A549 treated with AZD2906 at 1 μM for 4 hours (cell line): ENCODE results near the gene PRKG2. TPM values are rescaled to one million over a fixed set of nuclear protein-coding genes. Genes with fewer than 3 reads are reported as not detected.

ENCODE experiments used
- total RNA-seq: library from RNA; stranded (reverse); fragments of 200-300 nt; extraction: Qiagen RNA extraction; gene quantifications from 5 replicates; pipeline ENCODE4 v1.2.3, GENCODE V29; 2022

The PRKG2 gene, protein sequence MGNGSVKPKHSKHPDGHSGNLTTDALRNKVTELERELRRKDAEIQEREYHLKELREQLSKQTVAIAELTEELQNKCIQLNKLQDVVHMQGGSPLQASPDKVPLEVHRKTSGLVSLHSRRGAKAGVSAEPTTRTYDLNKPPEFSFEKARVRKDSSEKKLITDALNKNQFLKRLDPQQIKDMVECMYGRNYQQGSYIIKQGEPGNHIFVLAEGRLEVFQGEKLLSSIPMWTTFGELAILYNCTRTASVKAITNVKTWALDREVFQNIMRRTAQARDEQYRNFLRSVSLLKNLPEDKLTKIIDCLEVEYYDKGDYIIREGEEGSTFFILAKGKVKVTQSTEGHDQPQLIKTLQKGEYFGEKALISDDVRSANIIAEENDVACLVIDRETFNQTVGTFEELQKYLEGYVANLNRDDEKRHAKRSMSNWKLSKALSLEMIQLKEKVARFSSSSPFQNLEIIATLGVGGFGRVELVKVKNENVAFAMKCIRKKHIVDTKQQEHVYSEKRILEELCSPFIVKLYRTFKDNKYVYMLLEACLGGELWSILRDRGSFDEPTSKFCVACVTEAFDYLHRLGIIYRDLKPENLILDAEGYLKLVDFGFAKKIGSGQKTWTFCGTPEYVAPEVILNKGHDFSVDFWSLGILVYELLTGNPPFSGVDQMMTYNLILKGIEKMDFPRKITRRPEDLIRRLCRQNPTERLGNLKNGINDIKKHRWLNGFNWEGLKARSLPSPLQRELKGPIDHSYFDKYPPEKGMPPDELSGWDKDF
- total RNA-seq, result 0.48 to 1.1 TPM (median 0.75 TPM) in 5 replicates

DNA sequence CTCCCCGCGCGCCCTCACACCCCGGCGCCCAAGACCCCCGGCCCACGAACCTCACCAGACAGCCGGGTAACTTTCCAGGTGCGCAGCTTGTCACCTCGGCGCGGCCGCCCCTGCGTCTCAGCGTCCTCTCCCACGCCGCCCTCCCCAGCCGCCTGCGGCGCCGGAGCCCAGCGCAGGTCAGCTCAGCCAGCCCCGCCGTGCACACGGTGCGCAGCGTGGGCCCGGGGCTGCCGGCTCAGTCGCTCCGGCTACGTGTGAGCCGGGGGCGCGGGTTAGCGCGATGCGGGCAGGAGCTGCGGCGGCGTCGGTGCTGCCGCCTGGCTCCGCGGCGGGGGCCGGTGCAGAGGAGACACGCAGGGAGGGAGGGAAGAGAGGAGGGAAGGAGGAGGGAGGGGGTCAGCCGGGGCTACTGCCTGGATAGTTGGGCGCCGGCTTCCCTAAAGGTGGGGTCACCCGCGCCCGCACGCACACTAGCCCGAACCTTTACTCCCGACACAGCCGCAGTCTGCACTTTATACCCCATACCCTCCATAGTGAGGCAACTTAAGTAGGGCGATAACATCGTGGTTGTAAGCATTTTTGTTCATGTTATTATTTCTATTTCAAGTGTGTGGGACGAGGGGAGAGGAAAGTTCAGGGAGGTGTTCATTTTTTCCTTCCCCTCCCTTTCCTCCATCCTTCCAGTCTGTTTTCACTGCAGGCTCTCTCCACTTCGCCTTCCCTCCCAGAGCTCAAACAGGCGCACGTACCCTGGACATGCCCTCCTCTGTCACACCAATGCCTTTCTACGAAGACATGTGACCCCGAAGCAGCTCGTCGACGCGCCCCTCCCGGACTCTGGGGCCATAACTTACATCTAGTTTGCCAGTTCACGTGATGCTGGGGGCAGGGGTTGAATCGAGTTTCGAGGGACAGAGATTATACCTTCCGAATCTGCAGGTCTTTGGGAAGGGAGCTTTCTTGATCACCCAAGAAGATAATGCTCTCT lies at the start of gene PRKG2:
PRKG2 (minus strand) TSS at position 342 of the 988 bp plus-strand sequence. CDS start 10,175 bp downstream, outside the sequence.

Other genes starting within 250 kb of the PRKG2 start
- not detected in 5 replicates for gene BMP3, start 184.5 kb downstream of the PRKG2 start, total RNA-seq